NOMO-1 treated with dmso at 0.1 percent for 144 hours (cell line): ENCODE results near the gene HEATR3.
"Not testable (repeated sequence)": the region's sequence is repeated elsewhere in the genome, so short reads cannot be mapped to it uniquely, and the experiment has no call there.

Experiments
- DNase-seq: peaks from one replicate; lab custom pipeline; 2025; ENCODE audit not compliant: unreplicated experiment; lab: John Stamatoyannopoulos, UW

The HEATR3 gene

DNA sequence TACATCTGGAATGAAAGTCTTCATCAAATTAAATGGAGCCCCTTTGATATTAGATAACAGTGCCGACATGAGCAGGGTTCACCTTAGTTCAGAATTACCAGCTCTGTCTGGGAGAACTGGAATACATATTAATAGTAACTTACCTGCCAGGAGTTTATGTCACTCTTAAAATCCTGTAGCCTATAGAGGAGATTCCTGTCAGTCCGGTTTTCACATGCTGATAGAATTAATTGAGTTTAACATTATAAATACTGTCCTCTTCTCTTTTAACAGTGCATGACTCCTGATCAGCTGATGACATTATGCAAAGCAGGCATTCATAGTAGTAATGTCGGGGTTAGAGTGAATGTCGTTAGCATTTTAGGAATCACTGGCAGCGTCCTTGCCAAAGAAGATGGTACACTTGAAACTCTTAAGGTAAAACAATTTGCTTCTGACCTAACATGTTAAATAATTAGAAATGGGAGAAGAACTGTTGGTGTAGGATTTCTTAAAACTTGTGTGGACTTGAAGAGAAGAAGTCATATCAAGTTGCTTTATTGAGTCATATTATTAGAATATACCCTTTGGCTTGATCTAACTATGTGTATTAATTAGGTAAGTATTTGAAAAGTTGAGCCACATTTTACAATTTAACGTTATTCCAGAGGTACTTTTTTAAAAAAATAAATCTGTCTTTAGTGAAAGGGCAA, 34.3 kb downstream of the HEATR3 start:
- no peak for DNase-seq

DNA sequence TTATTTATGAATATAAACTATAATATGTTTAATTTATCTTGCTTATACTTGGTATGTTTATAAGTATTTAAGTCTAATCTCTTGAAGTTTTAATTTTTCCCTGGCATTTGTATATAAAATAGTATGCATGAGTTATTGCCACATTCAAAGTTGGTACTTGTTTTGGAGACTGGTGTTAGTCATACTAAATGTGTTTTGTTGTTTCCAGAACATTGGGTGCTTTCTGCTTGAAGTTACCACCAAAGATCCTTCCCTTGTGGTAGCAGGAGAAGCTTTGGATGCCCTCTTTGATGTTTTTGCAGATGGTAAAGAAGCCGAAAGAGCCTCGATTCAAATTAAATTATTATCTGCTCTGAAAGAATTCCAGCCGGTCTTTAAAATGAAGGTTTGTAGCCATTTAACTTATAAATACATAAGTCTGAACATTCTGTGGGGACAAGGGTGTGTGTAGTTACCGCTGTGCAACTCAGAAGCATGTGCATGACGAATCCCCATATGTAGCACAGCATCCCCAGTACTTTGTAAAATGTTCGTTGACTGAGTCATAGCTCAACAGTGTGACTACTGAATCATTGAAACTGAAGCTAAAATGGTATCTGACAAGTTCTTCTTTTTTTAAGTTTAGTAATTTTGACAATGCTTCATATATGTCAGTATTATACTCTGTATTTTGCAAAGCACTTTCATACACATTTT, 36.4 kb downstream of the HEATR3 start:
- no peak for DNase-seq

DNA sequence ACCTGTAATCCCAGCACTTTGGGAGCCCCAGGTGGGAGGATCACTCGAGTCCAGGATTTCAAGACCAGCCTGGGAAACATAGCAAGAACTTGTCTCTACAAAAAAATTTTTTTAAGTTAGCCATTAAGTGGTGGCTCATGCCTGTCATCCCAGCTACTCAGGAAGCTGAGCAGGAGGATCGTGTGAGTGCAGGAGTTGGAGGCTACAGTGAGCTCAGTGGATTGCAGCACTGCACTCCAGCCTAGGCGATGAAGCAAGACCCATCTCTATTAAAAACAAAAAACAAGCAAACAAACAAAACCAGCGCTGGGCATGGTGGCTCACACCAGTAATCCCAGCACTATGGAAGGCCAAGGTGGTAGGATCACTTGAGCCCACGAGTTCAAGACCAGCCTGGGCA, 38.0 kb downstream of the HEATR3 start:
- no peak for DNase-seq

DNA sequence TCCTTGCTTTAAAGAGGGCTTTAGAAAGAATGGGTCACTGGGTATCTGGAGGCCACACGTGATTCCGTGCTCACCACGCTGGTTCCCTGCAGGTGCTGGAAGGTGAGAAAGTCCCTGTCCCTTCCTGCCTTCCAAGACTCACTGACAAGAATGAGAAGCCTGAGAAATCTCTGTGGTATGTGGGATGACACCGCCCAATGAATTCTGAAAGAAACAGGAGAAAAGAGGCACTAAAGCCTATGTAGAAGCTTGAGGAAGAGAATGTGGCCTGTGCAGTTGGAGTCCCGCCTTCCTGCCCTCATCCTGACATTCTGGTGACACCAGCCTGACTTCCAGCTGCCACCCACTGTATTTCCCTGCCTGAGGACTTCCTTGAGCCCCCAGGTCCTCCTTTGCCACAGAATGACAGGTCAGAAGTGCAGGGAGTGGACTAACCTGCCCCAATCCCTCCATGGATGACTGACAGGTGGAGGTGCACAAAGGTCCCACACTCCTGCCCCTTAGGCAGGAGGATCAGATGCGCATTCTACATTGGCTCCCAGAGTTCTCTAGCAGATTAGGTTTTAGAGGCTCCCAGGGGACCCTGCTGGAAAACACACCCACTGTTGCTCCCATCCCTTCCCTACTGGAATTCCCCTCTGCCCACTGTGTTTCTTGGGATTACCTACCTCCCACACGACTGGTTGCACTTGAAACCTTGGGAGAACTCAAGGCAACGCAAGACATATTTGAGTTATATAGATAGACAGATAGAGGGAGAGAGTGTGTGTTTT, 48.8 kb downstream of the HEATR3 start:
- no peak for DNase-seq

DNA sequence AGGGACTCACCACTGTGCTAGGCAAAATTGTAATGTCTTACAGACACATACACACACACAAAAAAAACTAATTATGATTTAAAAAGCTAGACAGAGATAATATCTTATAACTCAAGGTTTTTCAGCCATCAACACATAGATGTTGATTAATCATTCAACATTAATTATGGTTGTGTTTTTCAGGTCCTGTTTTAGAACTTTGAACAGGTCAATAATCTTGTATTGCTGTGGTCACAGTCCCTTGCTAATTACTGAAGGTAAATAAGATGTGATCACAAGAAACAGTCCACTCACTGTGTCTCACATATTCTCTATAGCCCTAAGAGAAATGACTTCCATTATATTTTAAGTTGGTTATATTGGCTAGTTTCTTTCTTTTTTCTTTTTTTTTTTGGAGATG, 54.9 kb downstream of the HEATR3 start:
- no peak for DNase-seq

DNA sequence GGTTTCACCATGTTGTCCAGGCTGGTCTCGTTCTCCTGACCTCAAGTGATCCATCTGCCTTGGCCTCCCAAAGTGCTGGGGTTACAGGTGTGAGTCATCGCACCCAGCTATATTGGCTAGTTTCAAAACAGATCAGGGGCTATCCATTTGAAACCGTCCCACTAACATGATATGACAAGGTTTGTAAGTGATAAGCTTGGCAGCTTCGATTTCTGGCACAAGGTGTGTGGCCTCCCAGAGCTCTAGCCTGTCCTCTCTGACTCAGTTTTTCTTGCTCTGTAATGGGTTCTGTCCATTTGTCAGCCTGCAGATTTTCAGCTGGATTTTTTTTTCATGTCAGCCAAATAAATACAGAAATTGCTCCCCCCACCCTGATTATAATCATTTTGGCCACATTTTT, 55.5 kb downstream of the HEATR3 start:
- no peak for DNase-seq

DNA sequence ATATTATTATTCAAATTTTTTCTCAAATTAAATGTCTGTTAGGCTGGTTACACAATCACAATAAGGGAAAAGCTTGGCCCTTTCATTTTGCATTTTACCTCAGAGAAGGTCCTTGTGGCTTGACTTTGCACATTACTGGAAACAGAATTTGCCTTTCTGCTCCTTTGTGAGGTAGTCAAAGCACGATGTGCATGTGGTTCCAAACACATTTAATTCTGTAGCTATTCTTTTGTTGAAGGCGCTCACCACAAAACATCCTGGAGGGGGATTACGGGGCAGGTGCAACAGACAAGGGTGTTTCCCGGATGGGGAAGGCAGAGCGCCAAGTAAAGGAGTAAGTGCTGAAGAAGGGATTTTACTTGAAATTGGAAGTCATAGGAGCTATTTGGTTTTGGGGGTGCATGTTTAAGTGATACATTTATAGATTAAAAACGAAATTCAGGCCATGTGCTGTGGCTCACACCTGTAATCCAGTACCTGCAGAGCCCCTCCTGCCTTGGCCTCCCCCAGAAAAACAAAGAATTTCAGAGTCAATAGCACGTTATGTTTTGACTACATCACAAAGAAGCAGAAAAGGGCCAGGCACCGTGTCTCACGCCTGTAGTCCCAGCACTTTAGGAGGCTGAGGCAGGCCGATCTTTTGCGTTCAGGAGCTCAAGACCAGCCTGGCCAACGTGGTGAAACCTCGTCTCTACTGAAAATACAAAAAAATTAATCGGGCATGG, 56.1 kb downstream of the HEATR3 start:
- no peak for DNase-seq

DNA sequence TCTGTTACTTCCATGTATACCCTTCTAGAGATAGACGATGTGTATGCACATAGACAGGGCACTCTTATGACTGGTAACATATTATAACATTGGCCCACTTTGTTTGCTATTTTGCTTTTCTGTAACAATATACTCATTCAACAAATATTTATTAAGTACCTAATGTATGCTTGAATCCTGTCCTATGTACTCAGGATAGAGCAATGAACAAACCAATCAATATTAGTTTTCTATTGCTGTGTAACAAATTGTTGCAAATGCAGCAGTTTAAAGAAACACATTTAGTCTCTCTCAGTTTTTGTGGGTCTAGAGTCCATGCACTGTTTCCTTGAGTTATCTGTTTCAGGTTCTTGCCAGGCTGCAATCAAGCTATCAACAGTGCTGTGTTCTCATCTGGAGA, 57.6 kb downstream of the HEATR3 start:
- no peak for DNase-seq

DNA sequence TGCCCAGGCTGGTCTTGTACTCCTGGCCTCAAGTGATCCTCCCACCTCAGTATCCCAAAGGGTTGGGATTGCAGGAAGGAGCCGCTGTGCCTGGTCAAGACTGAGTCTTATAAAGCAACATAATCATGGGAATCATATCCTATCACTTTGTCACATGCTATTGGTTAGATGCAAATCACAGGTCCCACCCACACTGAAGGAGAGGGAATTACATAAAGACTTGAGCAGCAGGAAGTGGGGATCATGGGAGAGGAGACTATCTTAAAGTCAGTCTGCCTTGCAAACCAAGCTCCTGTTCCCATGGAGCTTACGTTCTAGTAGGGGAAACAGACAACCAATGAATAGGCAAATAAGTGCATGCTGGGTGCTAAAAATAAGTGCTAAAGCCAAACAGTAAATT, 59.0 kb downstream of the HEATR3 start:
- no peak for DNase-seq

DNA sequence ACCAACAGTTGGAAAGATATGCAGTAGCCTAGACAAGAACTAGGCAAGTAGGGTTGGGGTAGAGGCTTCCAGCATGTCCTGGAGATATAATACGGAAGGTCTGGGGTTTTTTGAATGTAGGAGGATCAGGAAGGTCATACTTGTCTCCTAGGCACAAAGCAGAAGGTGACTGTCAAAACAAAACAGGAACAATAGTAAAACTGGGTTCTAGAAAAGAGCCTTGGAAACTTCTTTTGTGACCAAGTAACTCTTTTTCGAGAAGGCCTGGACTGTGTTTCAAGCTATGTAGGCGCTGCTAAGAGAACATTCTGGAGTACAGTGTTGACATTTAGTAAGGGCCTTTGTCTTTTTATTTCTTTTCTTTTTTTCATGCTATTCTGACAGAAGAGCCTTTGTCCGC, 60.4 kb downstream of the HEATR3 start:
- no peak for DNase-seq

DNA sequence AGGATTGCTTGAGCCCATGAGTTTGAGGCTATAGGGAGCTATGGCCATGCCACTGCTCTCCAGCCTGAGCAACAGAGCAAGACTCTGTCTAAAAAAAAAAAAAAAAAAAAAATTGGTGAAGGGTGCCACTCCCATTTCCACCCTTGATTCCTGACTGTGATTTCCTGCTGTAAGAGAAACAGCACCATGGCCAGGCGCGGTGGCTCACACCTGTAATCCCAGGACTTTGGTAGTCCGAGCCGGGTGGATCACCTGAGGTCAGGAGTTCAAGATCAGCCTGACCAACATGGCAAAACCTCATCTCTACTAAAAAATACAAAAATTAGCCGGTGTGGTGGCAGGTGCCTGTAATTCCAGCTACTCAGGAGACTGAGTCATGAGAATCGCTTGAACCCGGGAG, 66.8 kb downstream of the HEATR3 start:
- not testable (repeated sequence) for DNase-seq

DNA sequence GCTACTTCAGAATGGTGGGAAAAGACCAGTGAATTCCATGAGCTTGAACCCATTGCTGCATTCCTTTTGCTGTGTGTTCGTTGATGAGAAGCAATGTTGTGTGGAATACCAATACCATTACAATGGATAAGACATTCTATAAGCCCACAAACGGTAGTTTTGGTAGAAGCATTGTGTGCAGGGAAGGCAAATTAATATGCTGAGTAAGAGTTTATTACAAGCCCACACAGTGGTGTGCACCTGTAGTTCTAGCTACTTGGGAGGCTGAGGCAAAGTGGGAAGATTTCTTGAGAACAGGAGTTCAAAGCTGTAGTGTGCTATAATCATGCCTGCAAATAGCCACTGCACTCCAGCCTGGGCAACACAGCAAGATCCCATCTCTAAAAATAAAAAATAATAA, 67.4 kb downstream of the HEATR3 start:
- no peak for DNase-seq

DNA sequence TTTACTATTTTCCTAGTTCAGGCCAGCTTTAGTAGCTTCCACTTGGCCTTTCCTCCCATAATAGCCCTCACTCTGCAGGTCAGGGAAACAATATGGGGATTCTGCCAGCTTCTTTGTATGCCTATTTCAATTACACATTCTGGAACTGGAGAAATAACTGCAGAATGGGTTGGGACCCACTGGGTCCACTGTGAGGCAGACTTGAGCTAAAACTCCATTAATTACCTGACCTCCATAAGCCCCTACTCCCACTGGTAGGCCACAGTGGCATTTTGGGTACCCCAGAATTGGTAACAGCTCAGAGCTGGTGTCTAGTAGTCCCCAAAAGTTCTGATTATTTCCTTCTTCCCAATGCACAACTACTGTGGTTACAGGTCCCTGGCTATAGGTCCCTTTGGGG, 70.6 kb downstream of the HEATR3 start:
- DNase-seq = no peak

DNA sequence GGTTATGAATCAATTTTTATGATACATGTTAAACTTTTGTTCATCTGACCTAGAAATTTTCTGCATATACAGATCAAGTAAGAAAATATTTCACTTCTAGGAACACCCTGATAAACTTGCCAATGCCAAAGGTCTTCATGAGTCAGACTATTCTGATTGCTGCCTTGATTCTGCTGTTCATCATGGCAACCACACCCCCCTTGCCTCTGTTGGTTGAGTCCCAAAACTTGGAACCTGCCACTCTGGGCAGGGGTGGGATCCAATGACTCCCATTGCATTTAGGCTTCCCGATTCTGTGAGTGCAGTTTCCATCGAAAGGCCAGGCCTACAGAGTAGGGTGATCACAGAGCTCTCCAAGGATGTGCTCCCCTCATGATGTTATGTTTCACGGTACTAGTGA, 71.5 kb downstream of the HEATR3 start:
- DNase-seq = no peak

DNA sequence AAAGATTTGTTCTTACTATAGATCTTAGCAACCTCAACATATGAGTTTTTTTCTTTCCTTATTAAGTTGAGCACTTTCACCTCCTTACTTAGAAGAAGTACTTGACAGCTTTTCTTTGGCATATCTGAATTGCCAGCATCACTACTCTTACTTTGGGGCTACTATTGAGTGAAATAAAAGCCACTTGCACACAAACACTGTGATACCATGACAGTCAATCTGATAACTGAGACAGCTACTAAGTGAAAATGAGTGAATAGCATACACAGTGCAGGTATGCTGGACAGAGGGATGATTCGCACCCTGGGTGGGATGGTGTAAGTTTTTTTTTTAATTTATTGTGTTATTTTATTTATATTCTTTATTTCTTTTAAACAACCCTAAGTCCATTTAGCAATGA, 73.8 kb downstream of the HEATR3 start:
- DNase-seq = no peak

DNA sequence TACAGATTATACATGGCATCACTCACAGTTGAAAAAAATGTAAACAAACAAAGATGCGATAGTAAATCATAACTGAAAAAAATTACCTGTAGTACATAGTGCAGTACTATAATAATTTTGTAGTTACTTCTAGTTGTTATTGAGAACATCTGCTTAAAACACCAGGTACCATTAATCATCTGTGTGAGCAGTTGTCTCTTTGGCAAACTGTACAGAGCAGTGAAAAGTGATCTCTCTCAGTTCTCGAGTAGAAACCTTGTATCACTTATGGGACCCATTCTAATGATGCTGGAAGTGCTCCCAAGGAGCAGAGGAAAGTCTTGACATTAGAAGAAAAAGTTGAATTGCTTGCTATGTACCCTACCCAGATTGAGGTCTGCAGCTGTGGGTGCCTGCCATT, 78.4 kb downstream of the HEATR3 start:
- DNase-seq = no peak

DNA sequence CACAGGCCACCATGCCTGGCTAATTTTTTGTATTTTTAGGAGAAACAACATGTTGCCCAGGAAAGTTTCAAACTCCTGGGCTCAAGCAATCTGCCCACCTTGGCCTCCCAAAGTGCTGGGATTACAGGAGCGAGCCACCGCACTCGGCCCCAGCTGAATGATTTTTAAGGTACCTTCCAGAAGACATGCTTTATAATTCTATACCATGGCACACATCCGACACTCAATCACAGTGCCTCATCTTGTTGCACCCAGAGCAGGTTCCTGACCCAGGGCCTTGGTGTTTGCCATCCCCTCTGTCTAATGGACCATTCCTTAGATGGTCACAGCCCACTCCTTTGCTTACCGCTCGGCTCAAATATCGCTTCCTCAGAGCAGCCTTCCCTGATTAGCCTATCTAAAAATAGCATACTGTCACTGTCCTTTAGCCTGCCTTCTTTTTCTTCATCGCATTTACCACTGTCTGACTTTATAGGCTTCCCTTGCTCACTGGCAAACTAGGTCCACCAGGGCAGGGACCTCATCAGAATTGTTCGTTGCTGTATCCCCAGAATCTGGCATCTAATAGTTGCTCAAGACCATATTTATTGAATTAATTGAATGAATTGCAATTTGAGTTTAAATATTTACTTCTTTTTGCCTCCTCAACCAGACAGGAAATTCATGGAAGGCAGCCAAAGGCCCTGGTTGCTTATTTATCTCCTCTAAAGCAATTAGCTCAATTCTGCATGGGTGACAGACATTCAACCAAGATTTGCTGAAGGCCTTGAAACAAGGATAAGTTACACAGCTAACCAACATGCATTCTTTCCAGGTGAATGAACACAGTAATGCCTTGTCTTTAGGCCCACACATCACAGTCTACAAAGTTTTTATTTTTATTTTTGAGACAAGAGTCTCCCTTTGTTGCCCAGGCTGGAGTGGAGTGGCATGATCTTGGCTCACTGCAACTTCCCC, 81.0 kb downstream of the HEATR3 start:
- DNase-seq = no peak

DNA sequence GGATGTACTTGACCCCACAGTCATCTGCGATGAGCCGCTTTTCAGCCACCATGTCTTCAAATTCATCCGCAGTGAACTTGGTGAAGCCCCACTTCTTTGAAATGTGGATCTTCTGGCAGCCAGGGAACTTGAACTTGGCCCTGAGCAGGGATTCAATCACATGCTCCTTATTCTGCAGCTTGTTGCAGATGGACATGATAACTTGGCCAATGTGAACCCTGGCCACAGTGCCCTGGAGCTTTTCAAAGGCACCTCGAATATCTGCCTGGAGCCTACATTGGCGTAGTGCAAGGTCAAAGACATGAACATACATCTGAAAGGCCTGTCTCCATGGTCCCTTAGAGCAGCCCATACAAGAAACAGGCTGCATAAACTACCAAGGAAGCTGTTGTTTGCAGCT, 85.6 kb downstream of the HEATR3 start:
- DNase-seq = no peak

DNA sequence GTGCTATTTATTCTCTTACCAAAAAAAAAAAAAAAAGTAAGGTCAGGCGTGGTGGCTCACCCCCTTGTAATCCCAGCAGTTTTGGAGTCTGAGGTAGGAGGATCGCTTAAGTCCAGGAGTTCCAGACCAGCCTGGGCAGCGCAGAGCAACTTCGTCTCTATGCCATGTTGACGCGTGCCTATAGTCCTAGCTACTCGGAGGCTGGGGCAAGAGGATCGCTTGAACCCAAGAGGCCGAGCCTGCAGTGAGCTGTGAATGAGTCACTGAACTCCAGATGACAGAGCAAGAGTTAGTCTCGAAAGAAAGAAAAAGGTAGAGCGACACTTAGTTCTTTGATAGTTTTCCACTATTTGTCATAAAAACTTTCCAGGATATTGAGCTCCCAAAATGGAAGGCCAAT, 86.0 kb downstream of the HEATR3 start:
- no peak for DNase-seq

DNA sequence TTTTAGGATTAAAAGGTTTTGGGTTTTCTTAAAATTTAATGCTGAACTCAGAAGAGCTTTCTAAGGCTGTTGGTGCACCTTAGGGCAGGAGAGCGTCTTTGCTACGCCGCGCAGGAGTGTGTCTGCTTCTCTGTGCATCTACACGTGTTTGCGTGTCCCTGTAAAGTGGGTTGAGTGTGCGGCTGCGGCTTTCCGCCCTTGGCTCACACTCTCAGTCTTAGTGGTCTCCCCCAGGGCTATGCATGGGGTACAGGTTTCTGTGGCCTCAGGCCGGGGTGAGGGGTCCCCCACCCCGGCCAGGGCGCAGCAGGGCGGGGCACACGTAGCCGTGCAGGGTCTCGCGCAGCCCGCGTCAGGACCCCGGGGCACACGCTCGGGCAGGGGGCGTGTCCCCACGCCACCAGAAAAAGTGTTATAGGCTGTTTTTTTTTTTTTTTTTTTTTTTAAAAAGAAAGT, 86.6 kb downstream of the HEATR3 start:
- peak; percentile 28 for DNase-seq
